BJ (cell line): ENCODE results near the gene NEO1. TPM values are rescaled to one million over a fixed set of nuclear protein-coding genes. Genes with fewer than 3 reads are reported as not detected.

Source experiments
- CTCF ChIA-PET: fragments of 350-600 bp; formaldehyde crosslinking; extraction: SDS; loops from one replicate; lab custom pipeline; 2021; ENCODE audit warnings: antibody characterized with exemption, inconsistent platforms; lab: Yijun Ruan, JAX
- POLR2A ChIA-PET: fragments of 300-600 bp; sonication (Branson Sonifier 250); formaldehyde crosslinking; extraction: SDS; loops from one replicate; lab custom pipeline; 2021; ENCODE audit warnings: antibody characterized with exemption; lab: Charles Lee
- DNase-seq: peaks from one replicate; pipeline ENCODE4 v3.0.0-alpha.2; 2011; ENCODE audit warnings: low read depth
- H3K27me3 ChIP-seq: 2 replicates; pipeline ENCODE4 v1.6.0; 2011; ENCODE audit warnings: low read length; ENCODE audit not compliant: control insufficient read depth, insufficient read depth
- H3K36me3 ChIP-seq: 2 replicates; pipeline ENCODE4 v1.5.1; 2011; ENCODE audit warnings: low read length; ENCODE audit not compliant: control insufficient read depth, insufficient read depth
- H3K4me3 ChIP-seq: 2 replicates; pipeline ENCODE4 v1.5.1; 2011; ENCODE audit warnings: low read depth, mild to moderate bottlenecking, control low read depth, low read length
- polyA plus RNA-seq: library from polyadenylated mRNA; depleted of rRNA; stranded (reverse); fragments of >200 nt; gene quantifications from 2 replicates; pipeline ENCODE4 v1.2.3, GENCODE V29; 2011
- TF ChIP-seq, protein P1 (sequence below): IDR thresholded peaks from 2 replicates; pipeline ENCODE4 v1.5.1; 2011; ENCODE audit warnings: low read depth, mild to moderate bottlenecking, control low read depth, inconsistent platforms, low read length, moderate library complexity; ENCODE audit not compliant: insufficient read depth

NEO1 gene
- polyA plus RNA-seq, 1 experiment: 2.9 TPM

- DNase-seq: no peak
- POLR2A ChIA-PET: no interaction called here
- Histone ChIP-seq H3K4me3 (no peak overlapping the region), H3K36me3 (no peaks in the 10 kb centered on the region), H3K27me3 (no peaks in the 10 kb centered on the region)
- TF ChIP-seq, protein P1, sequence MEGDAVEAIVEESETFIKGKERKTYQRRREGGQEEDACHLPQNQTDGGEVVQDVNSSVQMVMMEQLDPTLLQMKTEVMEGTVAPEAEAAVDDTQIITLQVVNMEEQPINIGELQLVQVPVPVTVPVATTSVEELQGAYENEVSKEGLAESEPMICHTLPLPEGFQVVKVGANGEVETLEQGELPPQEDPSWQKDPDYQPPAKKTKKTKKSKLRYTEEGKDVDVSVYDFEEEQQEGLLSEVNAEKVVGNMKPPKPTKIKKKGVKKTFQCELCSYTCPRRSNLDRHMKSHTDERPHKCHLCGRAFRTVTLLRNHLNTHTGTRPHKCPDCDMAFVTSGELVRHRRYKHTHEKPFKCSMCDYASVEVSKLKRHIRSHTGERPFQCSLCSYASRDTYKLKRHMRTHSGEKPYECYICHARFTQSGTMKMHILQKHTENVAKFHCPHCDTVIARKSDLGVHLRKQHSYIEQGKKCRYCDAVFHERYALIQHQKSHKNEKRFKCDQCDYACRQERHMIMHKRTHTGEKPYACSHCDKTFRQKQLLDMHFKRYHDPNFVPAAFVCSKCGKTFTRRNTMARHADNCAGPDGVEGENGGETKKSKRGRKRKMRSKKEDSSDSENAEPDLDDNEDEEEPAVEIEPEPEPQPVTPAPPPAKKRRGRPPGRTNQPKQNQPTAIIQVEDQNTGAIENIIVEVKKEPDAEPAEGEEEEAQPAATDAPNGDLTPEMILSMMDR: no peak
- CTCF ChIA-PET: no interaction called here
These were observed 284.5 kb downstream of the NEO1 start for GRCh38 chr15:73336756-73337155.

GRCh38 chr15:73337187-73337586 lies 284.9 kb downstream of the NEO1 start:
- ChIA-PET POLR2A (no interaction called here), CTCF (no interaction called here)
- Histone ChIP-seq H3K4me3 (no peak overlapping the region), H3K36me3 (no peaks in the 10 kb centered on the region), H3K27me3 (no peaks in the 10 kb centered on the region)
- DNase-seq: no peak
- TF ChIP-seq, protein P1: no peak

GRCh38 chr15:73338058-73338457 lies 285.8 kb downstream of the NEO1 start:
- Histone ChIP-seq H3K36me3 (no peaks in the 10 kb centered on the region), H3K27me3 (no peaks in the 10 kb centered on the region), H3K4me3 (no peak overlapping the region)
- TF ChIP-seq, protein P1: no peak
- POLR2A ChIA-PET: no interaction called here
- CTCF ChIA-PET: no interaction called here
- DNase-seq: no peak

DNA sequence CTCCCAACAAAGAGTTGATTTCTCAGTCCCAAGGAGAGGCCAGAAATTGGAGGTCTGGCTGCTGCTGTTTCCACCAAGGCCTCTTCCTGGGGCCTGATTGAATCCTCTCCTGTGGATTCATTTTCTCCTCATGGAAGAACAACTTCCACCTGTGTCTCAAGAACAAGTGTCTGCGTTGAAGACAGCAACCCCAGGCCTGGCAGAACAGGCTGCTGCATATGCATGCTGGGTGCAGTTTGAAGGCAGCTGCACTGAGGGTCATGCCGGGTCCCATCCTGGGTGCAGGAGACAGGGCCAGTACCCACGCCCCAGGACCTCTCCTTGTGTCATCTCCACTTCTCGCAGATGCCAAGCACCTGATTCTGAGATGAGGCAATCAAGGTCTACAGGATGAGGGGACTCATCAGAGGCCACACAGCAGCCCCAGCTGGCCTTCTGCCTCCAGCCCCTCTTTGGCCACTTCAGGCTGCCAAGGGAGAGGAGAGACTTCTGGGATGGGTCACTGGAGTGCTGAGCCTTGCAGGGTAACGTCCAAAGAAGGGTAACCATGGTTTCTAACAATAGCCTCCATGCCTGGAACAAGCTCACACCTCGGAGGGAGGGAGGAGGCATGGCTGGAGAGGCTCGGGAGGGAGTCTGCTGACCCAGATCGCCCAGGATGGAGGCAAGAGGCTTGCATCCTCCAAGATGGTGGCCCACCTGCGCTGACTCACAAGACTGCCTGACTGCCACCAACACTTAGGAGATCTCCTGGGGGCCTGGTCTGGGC lies 286.5 kb downstream of the NEO1 start:
- no peak for DNase-seq
- Histone ChIP-seq H3K27me3 (no peaks in the 10 kb centered on the region), H3K36me3 (no peaks in the 10 kb centered on the region), H3K4me3 (no peak overlapping the region)
- TF ChIP-seq, protein P1: no peak
- ChIA-PET POLR2A (no interaction called here), CTCF (no interaction called here)

- Histone ChIP-seq H3K36me3 (no peaks in the 10 kb centered on the region), H3K27me3 (no peaks in the 10 kb centered on the region), H3K4me3 (no peak overlapping the region)
- CTCF ChIA-PET: no interaction called here
- TF ChIP-seq, protein P1: no peak
- POLR2A ChIA-PET: no interaction called here
- DNase-seq: no peak
These were observed 288.4 kb downstream of the NEO1 start for GRCh38 chr15:73340502-73341192.
